Thymus (tissue), 11 donors: ENCODE results near the gene RAP1B. TPM values are rescaled to one million over a fixed set of nuclear protein-coding genes. Genes with fewer than 3 reads are reported as not detected.

ENCODE experiments used
- DNase-seq, 9 donors: peaks; one replicate each; pipeline ENCODE4 v3.0.0-alpha.2; 2013; ENCODE audit warnings: low spot score in 9 of 9, low read depth in 6 of 9, missing footprints in 1 of 9
- H3K27ac ChIP-seq, 2 donors: one replicate each; pipeline ENCODE4 v1.5.1; 2013; ENCODE audit warnings: control low read depth in 1 of 2, low read depth in 1 of 2, low read length in 1 of 2, mild to moderate bottlenecking in 1 of 2, moderate library complexity in 1 of 2
- H3K27me3 ChIP-seq, 2 donors: one replicate each; pipeline ENCODE4 v1.5.1; 2013; ENCODE audit warnings: low read length in 1 of 2; ENCODE audit not compliant: control insufficient read depth in 2 of 2, insufficient read depth in 1 of 2
- H3K36me3 ChIP-seq, 2 donors: one replicate each; pipeline ENCODE4 v1.5.1; 2013; ENCODE audit warnings: low read length in 1 of 2, mild to moderate bottlenecking in 1 of 2, moderate library complexity in 1 of 2; ENCODE audit not compliant: control insufficient read depth in 2 of 2, insufficient read depth in 2 of 2
- H3K4me1 ChIP-seq, 2 donors: one replicate each; pipeline ENCODE4 v1.5.1; 2013; ENCODE audit warnings: low read length in 2 of 2; ENCODE audit not compliant: control insufficient read depth in 2 of 2, insufficient read depth in 2 of 2
- H3K4me3 ChIP-seq, 2 donors: one replicate each; pipeline ENCODE4 v1.5.1; 2013; ENCODE audit warnings: low read length in 2 of 2, control low read depth in 1 of 2, mild to moderate bottlenecking in 1 of 2
- H3K9me3 ChIP-seq, 2 donors: one replicate each; pipeline ENCODE4 v1.5.1; 2013; ENCODE audit warnings: low read length in 1 of 2, mild to moderate bottlenecking in 1 of 2; ENCODE audit not compliant: control insufficient read depth in 2 of 2, insufficient read depth in 1 of 2
- WGBS: extraction: QIAGEN DNeasy Blood & Tissue Kit; methylation state at CpG from one replicate; pipeline ENCODE4 v1.1.7; 2013; 5-methylcytosine and 5-hydroxymethylcytosine counted together
- polyA plus RNA-seq: library from polyadenylated mRNA; stranded (reverse); fragments of 200-250 nt; gene quantifications from one replicate; pipeline ENCODE4 v1.2.3, GENCODE V29; 2013
- total RNA-seq: library from RNA; stranded (reverse); fragments of 120-200 nt; gene quantifications from one replicate; pipeline ENCODE4 v1.2.4, GENCODE V29; 2013
- donor health status: healthy.

Gene RAP1B
- total and polyA plus RNA-seq, 2 donors, result 172 to 230 TPM

DNA sequence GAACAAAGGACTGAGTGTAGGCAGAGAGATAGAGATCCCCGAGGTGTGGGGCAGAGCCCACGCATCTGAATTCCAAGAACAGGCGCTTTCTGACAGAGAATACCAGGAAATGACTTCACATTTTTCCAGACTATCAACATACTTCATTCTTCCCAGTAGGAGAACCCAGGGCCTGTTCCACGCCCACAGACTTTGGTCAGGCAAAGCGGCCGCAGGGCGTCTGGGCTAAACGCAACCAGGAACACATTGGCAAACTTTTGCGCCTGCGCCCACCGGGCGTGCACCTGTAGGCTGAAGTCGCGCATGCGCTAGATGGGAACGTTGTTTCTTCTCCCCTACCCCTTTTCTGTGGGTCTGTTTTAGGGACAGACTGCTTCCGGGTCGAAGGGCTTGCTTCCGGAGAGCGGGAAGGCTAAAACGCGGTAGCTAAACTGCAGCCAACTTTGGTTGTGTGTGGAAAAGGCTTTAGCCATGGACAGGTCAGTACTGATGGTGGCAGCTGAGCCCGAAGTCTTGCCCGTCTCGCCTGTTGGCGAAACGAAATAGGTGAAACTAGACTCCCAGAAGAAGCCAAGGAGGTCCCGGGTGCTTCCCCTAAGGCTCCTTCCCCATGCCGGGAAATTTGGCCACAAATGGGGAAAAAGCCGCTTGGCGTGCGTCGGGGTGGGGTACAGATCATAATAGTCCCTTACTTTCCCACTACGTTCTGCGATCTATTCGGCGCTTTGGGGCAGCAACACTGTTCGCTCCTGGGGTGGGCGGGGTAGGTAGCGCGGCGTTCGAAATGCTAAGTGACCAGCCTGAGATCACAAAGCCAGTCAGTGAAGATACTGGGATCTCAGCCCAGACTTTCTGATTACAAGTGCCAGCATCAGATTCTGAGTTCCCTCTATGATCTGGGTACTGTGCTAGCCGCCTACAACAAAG lies 76.2 kb downstream of the RAP1B start, which contains the start of gene NUP107:
Gene NUP107, plus strand, starts transcription at position 384 of the 927 bp plus-strand sequence. Its CDS starts 88 bp downstream, at position 472.
- H3K4me1 ChIP-seq, result peaks cover 3 to 10% of the 10 kb centered on the region in 2 donors
- WGBS, result under 1% methylated on average over 44 of the region's 44 CpGs
- H3K9me3 ChIP-seq, result no peaks in the 10 kb centered on the region
- DNase-seq, result peak; percentile 96 to 100 (median 98)
- no peaks in the 10 kb centered on the region for H3K27me3 ChIP-seq
- H3K36me3 ChIP-seq, result peaks cover 7 to 18% of the 10 kb centered on the region in 2 donors
- peak within 1 kb of the TSS; percentile 77 to 80 for H3K27ac ChIP-seq
- H3K4me3 ChIP-seq, result peak within 1 kb of the TSS; percentile 68 to 91

DNA sequence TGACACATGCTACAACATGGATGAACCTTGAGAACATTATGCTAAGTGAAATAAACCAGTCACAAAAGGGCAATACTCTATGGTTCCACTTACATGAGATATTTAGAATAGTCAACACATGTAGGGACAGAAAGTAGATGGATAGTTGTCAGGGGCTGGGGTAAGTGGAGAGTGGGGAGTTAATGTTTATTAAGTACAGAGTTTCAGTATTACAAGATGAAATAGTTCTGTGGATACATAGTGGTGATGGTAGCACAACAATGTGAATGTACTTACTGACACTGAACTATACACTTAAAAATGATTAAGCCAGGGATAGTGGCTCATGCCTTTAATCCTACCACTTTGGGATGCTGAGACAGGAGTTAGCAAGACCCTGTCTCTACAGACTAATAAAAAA lies 84.8 kb downstream of the RAP1B start:
- Histone ChIP-seq H3K36me3 (peaks cover 34 to 72% of the 10 kb centered on the region in 2 donors), H3K27me3 (no peaks in the 10 kb centered on the region), H3K27ac (no peak overlapping the region), H3K4me3 (no peak overlapping the region), H3K4me1 (no peaks in the 10 kb centered on the region), H3K9me3 (no peaks in the 10 kb centered on the region)
- DNase-seq, result no peak

DNA sequence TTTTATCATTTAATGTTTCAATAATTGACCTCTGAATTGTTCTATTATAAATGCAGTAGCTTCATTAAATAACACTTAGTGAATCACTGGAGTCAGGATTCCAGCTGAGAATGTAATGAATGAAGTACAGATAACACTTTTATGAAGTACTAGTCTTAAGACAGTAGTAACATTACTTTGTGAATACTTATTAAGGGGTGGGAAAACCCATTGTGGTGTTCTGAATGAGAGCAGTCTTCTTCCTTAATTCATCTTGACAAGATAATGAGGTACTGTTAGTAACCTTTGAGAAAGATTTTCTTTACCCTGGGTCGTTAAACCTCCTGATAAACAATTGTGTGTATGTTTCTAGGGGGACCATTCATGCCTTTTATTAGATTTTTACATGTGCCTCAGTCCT lies 88.8 kb downstream of the RAP1B start:
- Histone ChIP-seq H3K36me3 (peaks cover 32 to 65% of the 10 kb centered on the region in 2 donors), H3K4me3 (no peak overlapping the region), H3K4me1 (no peaks in the 10 kb centered on the region), H3K9me3 (no peaks in the 10 kb centered on the region), H3K27ac (no peak overlapping the region), H3K27me3 (no peaks in the 10 kb centered on the region)
- 96% methylated on average over 1 of the region's 1 CpG for WGBS
- DNase-seq, result no peak

Other genes with a start within 250 kb of the RAP1B start
- 83.3 TPM for gene NUP107, start 76.1 kb downstream of the RAP1B start, total RNA-seq
- 33.8 TPM for gene NUP107, start 76.1 kb downstream of the RAP1B start, polyA plus RNA-seq
- gene SLC35E3, start 135.3 kb downstream of the RAP1B start, total RNA-seq, result 6.6 TPM
- 8.8 TPM for gene SLC35E3, start 135.3 kb downstream of the RAP1B start, polyA plus RNA-seq
- 63.6 TPM for gene MDM2, start 197.3 kb downstream of the RAP1B start, total RNA-seq
- 121 TPM for gene MDM2, start 197.3 kb downstream of the RAP1B start, polyA plus RNA-seq